Loucy (cell line): ENCODE measurements around the gene ZNF280D.

ENCODE experiments used
- EZH2phosphoT487 ChIP-seq: fragments of 200-600 bp; IDR thresholded peaks from 2 replicates; pipeline ENCODE4 v1.6.1; 2018; ENCODE audit warnings: antibody characterized with exemption, mild to moderate bottlenecking, moderate library complexity, borderline replicate concordance
- TF ChIP-seq, protein P1 (sequence below): fragments of 200-600 bp; sonication (generic); conservative IDR thresholded peaks from 2 replicates; pipeline ENCODE4 v1.5.1; 2014; ENCODE audit warnings: mild to moderate bottlenecking, antibody characterized with exemption, low read length

DNA sequence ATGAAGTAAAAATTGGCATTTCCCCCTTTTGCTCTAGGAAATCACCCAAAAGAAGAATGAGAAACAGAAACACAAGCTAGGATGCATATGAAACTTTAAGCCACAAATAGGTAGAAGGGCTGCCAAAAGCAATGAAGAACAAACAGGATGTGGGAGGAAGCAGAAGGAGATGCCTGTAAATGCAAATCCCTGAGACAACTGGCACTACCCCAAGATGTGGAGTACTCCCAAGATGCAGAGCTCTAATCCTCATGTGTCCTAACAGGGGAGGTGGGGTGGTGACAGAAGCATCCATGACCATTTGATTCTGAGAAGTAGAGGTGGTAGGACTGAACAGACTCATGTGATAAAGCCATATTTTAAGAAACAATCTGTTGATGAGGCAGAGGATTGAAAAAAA lies 31.9 kb upstream of the ZNF280D start:
- TF ChIP-seq, protein P1, sequence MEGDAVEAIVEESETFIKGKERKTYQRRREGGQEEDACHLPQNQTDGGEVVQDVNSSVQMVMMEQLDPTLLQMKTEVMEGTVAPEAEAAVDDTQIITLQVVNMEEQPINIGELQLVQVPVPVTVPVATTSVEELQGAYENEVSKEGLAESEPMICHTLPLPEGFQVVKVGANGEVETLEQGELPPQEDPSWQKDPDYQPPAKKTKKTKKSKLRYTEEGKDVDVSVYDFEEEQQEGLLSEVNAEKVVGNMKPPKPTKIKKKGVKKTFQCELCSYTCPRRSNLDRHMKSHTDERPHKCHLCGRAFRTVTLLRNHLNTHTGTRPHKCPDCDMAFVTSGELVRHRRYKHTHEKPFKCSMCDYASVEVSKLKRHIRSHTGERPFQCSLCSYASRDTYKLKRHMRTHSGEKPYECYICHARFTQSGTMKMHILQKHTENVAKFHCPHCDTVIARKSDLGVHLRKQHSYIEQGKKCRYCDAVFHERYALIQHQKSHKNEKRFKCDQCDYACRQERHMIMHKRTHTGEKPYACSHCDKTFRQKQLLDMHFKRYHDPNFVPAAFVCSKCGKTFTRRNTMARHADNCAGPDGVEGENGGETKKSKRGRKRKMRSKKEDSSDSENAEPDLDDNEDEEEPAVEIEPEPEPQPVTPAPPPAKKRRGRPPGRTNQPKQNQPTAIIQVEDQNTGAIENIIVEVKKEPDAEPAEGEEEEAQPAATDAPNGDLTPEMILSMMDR = no peak
- TF ChIP-seq EZH2phosphoT487 = no peak
